GM12878 (cell line): ENCODE data around the gene PRRC2A. TPM values are rescaled to one million over a fixed set of nuclear protein-coding genes. Genes with fewer than 3 reads are reported as not detected.

Experiments
- ATF7 ChIP-seq: fragments of 450-650 bp; IDR thresholded peaks from 2 replicates; pipeline ENCODE4 v1.6.1; 2016; ENCODE audit warnings: low read depth, mild to moderate bottlenecking
- BCL3 ChIP-seq: IDR thresholded peaks from 2 replicates; pipeline ENCODE4 v1.6.1; 2011; ENCODE audit warnings: borderline replicate concordance, low read depth, mild to moderate bottlenecking, moderate library complexity, low read length; ENCODE audit not compliant: insufficient read depth, poor library complexity, severe bottlenecking
- CREB1 ChIP-seq: IDR thresholded peaks from 2 replicates; pipeline ENCODE4 v1.6.1; 2012; ENCODE audit warnings: low read depth, mild to moderate bottlenecking, inconsistent platforms
- DPF2 ChIP-seq: fragments of 450-650 bp; IDR thresholded peaks from 2 replicates; pipeline ENCODE4 v1.6.1; 2017; ENCODE audit warnings: mild to moderate bottlenecking
- HSF1 ChIP-seq: fragments of 150-350 bp; IDR thresholded peaks from 2 replicates; pipeline ENCODE4 v1.6.1; 2014; ENCODE audit warnings: mild to moderate bottlenecking, low read depth, low read length
- LARP7 ChIP-seq: fragments of 450-650 bp; IDR thresholded peaks from 2 replicates; pipeline ENCODE4 v1.6.1; 2017; ENCODE audit warnings: mild to moderate bottlenecking
- MEF2A ChIP-seq: IDR thresholded peaks from 2 replicates; pipeline ENCODE4 v1.6.1; 2011; ENCODE audit warnings: low read depth, mild to moderate bottlenecking, low read length, moderate library complexity; ENCODE audit not compliant: insufficient read depth
- NFYA ChIP-seq: IDR thresholded peaks from 2 replicates; pipeline ENCODE4 v1.6.1; 2011; ENCODE audit warnings: low read depth, mild to moderate bottlenecking, low read length, improper control_type of control experiment, borderline replicate concordance
- NR2C1 ChIP-seq: fragments of 450-650 bp; IDR thresholded peaks from 2 replicates; pipeline ENCODE4 v1.6.1; 2017; ENCODE audit warnings: antibody characterized with exemption, mild to moderate bottlenecking, moderate library complexity
- NR2F1 ChIP-seq: fragments of 450-650 bp; conservative IDR thresholded peaks from 2 replicates; pipeline ENCODE4 v1.6.1; 2017; ENCODE audit warnings: mild to moderate bottlenecking
- SIX5 ChIP-seq: IDR thresholded peaks from 2 replicates; pipeline ENCODE4 v1.6.1; 2011; ENCODE audit warnings: mild to moderate bottlenecking, low read depth, low read length, moderate library complexity; ENCODE audit not compliant: severe bottlenecking
- USF1 ChIP-seq: IDR thresholded peaks from 2 replicates; pipeline ENCODE4 v1.6.1; 2011; ENCODE audit warnings: borderline replicate concordance, low read depth, mild to moderate bottlenecking, moderate library complexity, mixed read lengths, low read length; ENCODE audit not compliant: insufficient read depth; ENCODE audit errors: extremely low read length
- YY1 ChIP-seq: IDR thresholded peaks from 2 replicates; pipeline ENCODE4 v1.6.1; 2011; ENCODE audit warnings: low read depth, mild to moderate bottlenecking, low read length
- ZBED1 ChIP-seq: IDR thresholded peaks from 2 replicates; pipeline ENCODE4 v1.6.1; 2016; ENCODE audit warnings: borderline replicate concordance
- polyA plus RNA-seq, 11 experiments: library from polyadenylated mRNA; depleted of rRNA in 4 of 11; unstranded in 6 of 11; stranded (reverse) in 5 of 11; fragments of >200 nt; fragmentation: Nextera tagmentation in 4 of 11; fragmentation: Illumina TruSeq in 1 of 11; extraction: Ambion mirVana in 4 of 11; extraction: Trizol in 1 of 11; gene quantifications; 1 replicate in 1 of 11; 2 replicates in 10 of 11; pipeline versions ENCODE4 v1.2.1 to v1.2.3, GENCODE V29; 2011 to 2016; ENCODE audit warnings: inconsistent platforms in 2 of 11, missing spikeins in 2 of 11, low read depth in 1 of 11
- total RNA-seq, 4 experiments: library from RNA; depleted of rRNA in 3 of 4; stranded (reverse); fragments of >200 nt in 3 of 4; fragmentation: Illumina TruSeq in 1 of 4; extraction: Trizol in 1 of 4; gene quantifications; 2 replicates each; pipeline versions ENCODE4 v1.2.1 to v1.2.3, GENCODE V29; 2013 to 2021
- TF ChIP-seq, protein P1 (sequence below): fragments of 450-650 bp; IDR thresholded peaks from 2 replicates; pipeline ENCODE4 v1.6.1; 2017; ENCODE audit warnings: borderline replicate concordance
- TF ChIP-seq, protein P2 (sequence below): IDR thresholded peaks from 2 replicates; pipeline ENCODE4 v1.6.1; 2012; ENCODE audit warnings: low read depth, low read length, improper control_type of control experiment
- TF ChIP-seq, protein P3 (sequence below): fragments of 450-650 bp; IDR thresholded peaks from 2 replicates; pipeline ENCODE4 v1.6.1; 2017; ENCODE audit warnings: mild to moderate bottlenecking, low read depth, inconsistent platforms; ENCODE audit not compliant: poor library complexity, severe bottlenecking
- TF ChIP-seq, protein P4 (sequence below): fragments of 450-650 bp; IDR thresholded peaks from 2 replicates; pipeline ENCODE4 v1.6.1; 2017; ENCODE audit warnings: mild to moderate bottlenecking, moderate library complexity

PRRC2A gene
- total and polyA plus RNA-seq, 10 of the 15 experiments (the other 5 are each of a cell fraction or from before 2014, with no cell fraction given), result 0.40 to 244 (median 61.3) TPM

DNA sequence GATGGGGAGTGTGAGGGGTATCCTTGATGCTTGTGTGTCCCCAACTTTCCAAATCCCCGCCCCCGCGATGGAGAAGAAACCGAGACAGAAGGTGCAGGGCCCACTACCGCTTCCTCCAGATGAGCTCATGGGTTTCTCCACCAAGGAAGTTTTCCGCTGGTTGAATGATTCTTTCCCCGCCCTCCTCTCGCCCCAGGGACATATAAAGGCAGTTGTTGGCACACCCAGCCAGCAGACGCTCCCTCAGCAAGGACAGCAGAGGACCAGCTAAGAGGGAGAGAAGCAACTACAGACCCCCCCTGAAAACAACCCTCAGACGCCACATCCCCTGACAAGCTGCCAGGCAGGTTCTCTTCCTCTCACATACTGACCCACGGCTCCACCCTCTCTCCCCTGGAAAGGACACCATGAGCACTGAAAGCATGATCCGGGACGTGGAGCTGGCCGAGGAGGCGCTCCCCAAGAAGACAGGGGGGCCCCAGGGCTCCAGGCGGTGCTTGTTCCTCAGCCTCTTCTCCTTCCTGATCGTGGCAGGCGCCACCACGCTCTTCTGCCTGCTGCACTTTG lies 45.1 kb upstream of the PRRC2A start, which contains the start of gene TNF (continued):
- TF ChIP-seq, protein P1, sequence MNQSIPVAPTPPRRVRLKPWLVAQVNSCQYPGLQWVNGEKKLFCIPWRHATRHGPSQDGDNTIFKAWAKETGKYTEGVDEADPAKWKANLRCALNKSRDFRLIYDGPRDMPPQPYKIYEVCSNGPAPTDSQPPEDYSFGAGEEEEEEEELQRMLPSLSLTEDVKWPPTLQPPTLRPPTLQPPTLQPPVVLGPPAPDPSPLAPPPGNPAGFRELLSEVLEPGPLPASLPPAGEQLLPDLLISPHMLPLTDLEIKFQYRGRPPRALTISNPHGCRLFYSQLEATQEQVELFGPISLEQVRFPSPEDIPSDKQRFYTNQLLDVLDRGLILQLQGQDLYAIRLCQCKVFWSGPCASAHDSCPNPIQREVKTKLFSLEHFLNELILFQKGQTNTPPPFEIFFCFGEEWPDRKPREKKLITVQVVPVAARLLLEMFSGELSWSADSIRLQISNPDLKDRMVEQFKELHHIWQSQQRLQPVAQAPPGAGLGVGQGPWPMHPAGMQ, result no peak
- TF ChIP-seq, protein P2, sequence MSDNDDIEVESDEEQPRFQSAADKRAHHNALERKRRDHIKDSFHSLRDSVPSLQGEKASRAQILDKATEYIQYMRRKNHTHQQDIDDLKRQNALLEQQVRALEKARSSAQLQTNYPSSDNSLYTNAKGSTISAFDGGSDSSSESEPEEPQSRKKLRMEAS, result no peak
- TF ChIP-seq CREB1 (no peak), SIX5 (no peak), USF1 (no peak), ZBED1 (no peak; the same call in none of the 2 replicates), NR2C1 (no peak), LARP7 (peak; percentile 81), BCL3 (peak; percentile 66), YY1 (peak; percentile 53; the same call in 1 of the 2 replicates), NFYA (no peak), HSF1 (no peak), ATF7 (peak; percentile 89), NR2F1 (0 out of 2 replicates have a peak, but pooled peaks have one; percentile 22), MEF2A (0 out of 2 replicates have a peak, but pooled peaks have one; percentile 50), DPF2 (0 out of 2 replicates have a peak, but pooled peaks have one; percentile 23)
- TF ChIP-seq, protein P3, sequence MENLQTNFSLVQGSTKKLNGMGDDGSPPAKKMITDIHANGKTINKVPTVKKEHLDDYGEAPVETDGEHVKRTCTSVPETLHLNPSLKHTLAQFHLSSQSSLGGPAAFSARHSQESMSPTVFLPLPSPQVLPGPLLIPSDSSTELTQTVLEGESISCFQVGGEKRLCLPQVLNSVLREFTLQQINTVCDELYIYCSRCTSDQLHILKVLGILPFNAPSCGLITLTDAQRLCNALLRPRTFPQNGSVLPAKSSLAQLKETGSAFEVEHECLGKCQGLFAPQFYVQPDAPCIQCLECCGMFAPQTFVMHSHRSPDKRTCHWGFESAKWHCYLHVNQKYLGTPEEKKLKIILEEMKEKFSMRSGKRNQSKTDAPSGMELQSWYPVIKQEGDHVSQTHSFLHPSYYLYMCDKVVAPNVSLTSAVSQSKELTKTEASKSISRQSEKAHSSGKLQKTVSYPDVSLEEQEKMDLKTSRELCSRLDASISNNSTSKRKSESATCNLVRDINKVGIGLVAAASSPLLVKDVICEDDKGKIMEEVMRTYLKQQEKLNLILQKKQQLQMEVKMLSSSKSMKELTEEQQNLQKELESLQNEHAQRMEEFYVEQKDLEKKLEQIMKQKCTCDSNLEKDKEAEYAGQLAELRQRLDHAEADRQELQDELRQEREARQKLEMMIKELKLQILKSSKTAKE, result peak; percentile 19
- TF ChIP-seq, protein P4, sequence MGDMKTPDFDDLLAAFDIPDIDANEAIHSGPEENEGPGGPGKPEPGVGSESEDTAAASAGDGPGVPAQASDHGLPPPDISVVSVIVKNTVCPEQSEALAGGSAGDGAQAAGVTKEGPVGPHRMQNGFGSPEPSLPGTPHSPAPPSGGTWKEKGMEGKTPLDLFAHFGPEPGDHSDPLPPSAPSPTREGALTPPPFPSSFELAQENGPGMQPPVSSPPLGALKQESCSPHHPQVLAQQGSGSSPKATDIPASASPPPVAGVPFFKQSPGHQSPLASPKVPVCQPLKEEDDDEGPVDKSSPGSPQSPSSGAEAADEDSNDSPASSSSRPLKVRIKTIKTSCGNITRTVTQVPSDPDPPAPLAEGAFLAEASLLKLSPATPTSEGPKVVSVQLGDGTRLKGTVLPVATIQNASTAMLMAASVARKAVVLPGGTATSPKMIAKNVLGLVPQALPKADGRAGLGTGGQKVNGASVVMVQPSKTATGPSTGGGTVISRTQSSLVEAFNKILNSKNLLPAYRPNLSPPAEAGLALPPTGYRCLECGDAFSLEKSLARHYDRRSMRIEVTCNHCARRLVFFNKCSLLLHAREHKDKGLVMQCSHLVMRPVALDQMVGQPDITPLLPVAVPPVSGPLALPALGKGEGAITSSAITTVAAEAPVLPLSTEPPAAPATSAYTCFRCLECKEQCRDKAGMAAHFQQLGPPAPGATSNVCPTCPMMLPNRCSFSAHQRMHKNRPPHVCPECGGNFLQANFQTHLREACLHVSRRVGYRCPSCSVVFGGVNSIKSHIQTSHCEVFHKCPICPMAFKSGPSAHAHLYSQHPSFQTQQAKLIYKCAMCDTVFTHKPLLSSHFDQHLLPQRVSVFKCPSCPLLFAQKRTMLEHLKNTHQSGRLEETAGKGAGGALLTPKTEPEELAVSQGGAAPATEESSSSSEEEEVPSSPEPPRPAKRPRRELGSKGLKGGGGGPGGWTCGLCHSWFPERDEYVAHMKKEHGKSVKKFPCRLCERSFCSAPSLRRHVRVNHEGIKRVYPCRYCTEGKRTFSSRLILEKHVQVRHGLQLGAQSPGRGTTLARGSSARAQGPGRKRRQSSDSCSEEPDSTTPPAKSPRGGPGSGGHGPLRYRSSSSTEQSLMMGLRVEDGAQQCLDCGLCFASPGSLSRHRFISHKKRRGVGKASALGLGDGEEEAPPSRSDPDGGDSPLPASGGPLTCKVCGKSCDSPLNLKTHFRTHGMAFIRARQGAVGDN, result peak; percentile 76
